Measurements from ENCODE around the gene ADIPOR1.
"Not testable (repeated sequence)": the region's sequence is repeated elsewhere in the genome, so short reads cannot be mapped to it uniquely, and the experiment has no call there.

Gene ADIPOR1

GRCh38 chr1:202957733-202958543, at the start of gene ADIPOR1:
Gene ADIPOR1 (minus strand): TSS chr1:202958312. CDS start chr1:202951070, 7,242 bp downstream.
- Histone ChIP-seq H3K4me3 (ENCODE audit: low read depth, low read length) (peak within 1 kb of the TSS; percentile 63), H3K36me3 (replicated peaks) (peaks cover 5% of the 10 kb centered on the region), H3K27me3 (replicated peaks) (no peaks in the 10 kb centered on the region), H3K27ac (peak within 1 kb of the TSS; percentile 85)
- in situ Hi-C loops (cut with HindIII; ENCODE audit: low pct_ligation_motif_present, low sequenced_read_pairs) = no loop called here
- no peak for TF ChIP-seq CTCF (IDR thresholded peaks at IDR 0.05; ENCODE audit: low read depth, low read length, missing control alignments)
- peak; percentile 73 for DNase-seq

GRCh38 chr1:203006948-203007871, 49.1 kb upstream of the ADIPOR1 start, which contains the start of gene TMEM183A:
Gene TMEM183A (plus strand): TSS chr1:203007374. CDS start chr1:203007466, 92 bp downstream.
- H3K27ac ChIP-seq = peak within 1 kb of the TSS; percentile 87

GRCh38 chr1:203005395-203006142, 47.5 kb upstream of the ADIPOR1 start:
- in situ Hi-C loops (cut with HindIII; ENCODE audit: low pct_ligation_motif_present, low sequenced_read_pairs); H3K27ac ChIP-seq; H3K36me3 ChIP-seq (replicated peaks); H3K27me3 ChIP-seq (replicated peaks); H3K4me3 ChIP-seq (ENCODE audit: low read depth, low read length); DNase-seq: not testable (repeated sequence)

More at GRCh38 chr1:203006948-203007871, 49.1 kb upstream of the ADIPOR1 start, which contains the start of gene TMEM183A:
- TF ChIP-seq CTCF (IDR thresholded peaks at IDR 0.05; ENCODE audit: low read depth, low read length, missing control alignments) = no peak
- Histone ChIP-seq H3K4me3 (ENCODE audit: low read depth, low read length) (peak within 1 kb of the TSS; percentile 78), H3K36me3 (replicated peaks) (peaks cover 10% of the 10 kb centered on the region), H3K27me3 (replicated peaks) (no peaks in the 10 kb centered on the region)
- in situ Hi-C loops (cut with HindIII; ENCODE audit: low pct_ligation_motif_present, low sequenced_read_pairs) = no loop called here
- DNase-seq = peak; percentile 97

- Histone ChIP-seq H3K27me3 (replicated peaks) (peaks cover 5% of the 10 kb centered on the region), H3K27ac (no peak overlapping the region), H3K36me3 (replicated peaks) (no peaks in the 10 kb centered on the region), H3K4me3 (ENCODE audit: low read depth, low read length) (no peak overlapping the region)
- no peak for DNase-seq
- in situ Hi-C loops (cut with HindIII; ENCODE audit: low pct_ligation_motif_present, low sequenced_read_pairs) = no loop called here
- no peak for TF ChIP-seq CTCF (IDR thresholded peaks at IDR 0.05; ENCODE audit: low read depth, low read length, missing control alignments)
Observed at GRCh38 chr1:203002951-203003350, 44.8 kb upstream of the ADIPOR1 start.

- Histone ChIP-seq H3K36me3 (replicated peaks) (no peaks in the 10 kb centered on the region), H3K27ac (no peak overlapping the region), H3K27me3 (replicated peaks) (peaks cover 12% of the 10 kb centered on the region), H3K4me3 (ENCODE audit: low read depth, low read length) (no peak overlapping the region)
- in situ Hi-C loops (cut with HindIII; ENCODE audit: low pct_ligation_motif_present, low sequenced_read_pairs) = no loop called here
- TF ChIP-seq CTCF (IDR thresholded peaks at IDR 0.05; ENCODE audit: low read depth, low read length, missing control alignments) = no peak
- DNase-seq = no peak
Observed at GRCh38 chr1:203001986-203002385, 43.9 kb upstream of the ADIPOR1 start.

All from brain microvascular endothelial cell (primary cell).